Muscle layer of colon (tissue), 2 donors: ENCODE measurements around the gene HNMT.

ENCODE experiments used
- H3K27ac ChIP-seq: one replicate; pipeline ENCODE4 v1.7.0; 2013; ENCODE audit warnings: low read depth, mild to moderate bottlenecking, low read length, moderate library complexity
- H3K27me3 ChIP-seq, 2 donors: one replicate each; pipeline ENCODE4 v1.7.0; 2013; ENCODE audit warnings: low read length in 2 of 2, mild to moderate bottlenecking in 2 of 2; ENCODE audit not compliant: insufficient read depth in 2 of 2, control insufficient read depth in 1 of 2
- H3K36me3 ChIP-seq: one replicate; pipeline ENCODE4 v1.7.0; 2013; ENCODE audit warnings: mild to moderate bottlenecking, low read length; ENCODE audit not compliant: insufficient read depth
- H3K4me1 ChIP-seq: one replicate; pipeline ENCODE4 v1.7.0; 2013; ENCODE audit warnings: mild to moderate bottlenecking, low read length; ENCODE audit not compliant: insufficient read depth
- H3K4me3 ChIP-seq, 2 donors: one replicate each; pipeline ENCODE4 v1.7.0; 2013; ENCODE audit warnings: low read length in 2 of 2, low read depth in 1 of 2, mild to moderate bottlenecking in 1 of 2, moderate library complexity in 1 of 2
- H3K9ac ChIP-seq: one replicate; pipeline ENCODE4 v1.7.0; 2013; ENCODE audit warnings: low read length
- H3K9me3 ChIP-seq: one replicate; pipeline ENCODE4 v1.7.0; 2013; ENCODE audit warnings: mild to moderate bottlenecking, low read length
- donor health status: abdominal sarcoma.
- donor health status: Adenocarcinoma of cecum.

HNMT gene

GRCh38 chr2:138018866-138019688 lies 54.8 kb downstream of the HNMT start:
- Histone ChIP-seq H3K36me3 (no peaks in the 10 kb centered on the region), H3K4me3 (no peak overlapping the region), H3K9me3 (no peaks in the 10 kb centered on the region), H3K9ac (no peak overlapping the region), H3K27me3 (no peaks in the 10 kb centered on the region), H3K27ac (no peak overlapping the region), H3K4me1 (no peaks in the 10 kb centered on the region)

GRCh38 chr2:138020432-138020831 lies 56.2 kb downstream of the HNMT start:
- H3K27me3 ChIP-seq: no peaks in the 10 kb centered on the region
- H3K27ac ChIP-seq: no peak overlapping the region
- no peaks in the 10 kb centered on the region for H3K9me3 ChIP-seq
- H3K4me1 ChIP-seq: no peaks in the 10 kb centered on the region
- no peaks in the 10 kb centered on the region for H3K36me3 ChIP-seq
- H3K4me3 ChIP-seq: no peak overlapping the region
- H3K9ac ChIP-seq: no peak overlapping the region

- H3K9ac ChIP-seq: no peak overlapping the region
Measured at GRCh38 chr2:138021154-138021553, 56.9 kb downstream of the HNMT start.

GRCh38 chr2:138023298-138023697 lies 59.0 kb downstream of the HNMT start:
- Histone ChIP-seq H3K9me3 (no peaks in the 10 kb centered on the region), H3K4me1 (no peaks in the 10 kb centered on the region), H3K27ac (no peak overlapping the region), H3K4me3 (no peak overlapping the region), H3K36me3 (no peaks in the 10 kb centered on the region), H3K9ac (no peak overlapping the region), H3K27me3 (no peaks in the 10 kb centered on the region)

More at GRCh38 chr2:138021154-138021553, 56.9 kb downstream of the HNMT start:
- Histone ChIP-seq H3K4me1 (no peaks in the 10 kb centered on the region), H3K4me3 (no peak overlapping the region), H3K27ac (no peak overlapping the region), H3K36me3 (no peaks in the 10 kb centered on the region), H3K27me3 (no peaks in the 10 kb centered on the region), H3K9me3 (no peaks in the 10 kb centered on the region)

GRCh38 chr2:138023976-138024375 lies 59.7 kb downstream of the HNMT start:
- H3K9me3 ChIP-seq: no peaks in the 10 kb centered on the region
- H3K36me3 ChIP-seq: no peaks in the 10 kb centered on the region
- no peak overlapping the region for H3K27ac ChIP-seq
- no peaks in the 10 kb centered on the region for H3K4me1 ChIP-seq
- no peaks in the 10 kb centered on the region for H3K27me3 ChIP-seq
- no peak overlapping the region for H3K9ac ChIP-seq
- no peak overlapping the region for H3K4me3 ChIP-seq

GRCh38 chr2:138026111-138027020 lies 62.1 kb downstream of the HNMT start:
- Histone ChIP-seq H3K9me3 (no peaks in the 10 kb centered on the region), H3K9ac (no peak overlapping the region), H3K27ac (no peak overlapping the region), H3K4me1 (no peaks in the 10 kb centered on the region), H3K27me3 (no peaks in the 10 kb centered on the region), H3K4me3 (no peak overlapping the region), H3K36me3 (no peaks in the 10 kb centered on the region)

GRCh38 chr2:138028538-138028937 lies 64.3 kb downstream of the HNMT start:
- Histone ChIP-seq H3K9ac (no peak overlapping the region), H3K4me3 (no peak overlapping the region), H3K27ac (no peak overlapping the region), H3K9me3 (no peaks in the 10 kb centered on the region), H3K36me3 (no peaks in the 10 kb centered on the region), H3K27me3 (no peaks in the 10 kb centered on the region), H3K4me1 (no peaks in the 10 kb centered on the region)

- H3K36me3 ChIP-seq: no peaks in the 10 kb centered on the region
- H3K9ac ChIP-seq: no peak overlapping the region
- no peak overlapping the region for H3K27ac ChIP-seq
- no peak overlapping the region for H3K4me3 ChIP-seq
- no peaks in the 10 kb centered on the region for H3K27me3 ChIP-seq
- H3K9me3 ChIP-seq: no peaks in the 10 kb centered on the region
- no peaks in the 10 kb centered on the region for H3K4me1 ChIP-seq
Measured at GRCh38 chr2:138029276-138029675, 65.0 kb downstream of the HNMT start.

- H3K27ac ChIP-seq: no peak overlapping the region
Measured at GRCh38 chr2:138030459-138030858, 66.2 kb downstream of the HNMT start.

GRCh38 chr2:138032334-138032733 lies 68.1 kb downstream of the HNMT start:
- no peaks in the 10 kb centered on the region for H3K4me1 ChIP-seq

More at GRCh38 chr2:138030459-138030858, 66.2 kb downstream of the HNMT start:
- H3K9me3 ChIP-seq: no peaks in the 10 kb centered on the region
- H3K4me3 ChIP-seq: no peak overlapping the region
- H3K9ac ChIP-seq: no peak overlapping the region
- no peaks in the 10 kb centered on the region for H3K36me3 ChIP-seq
- H3K4me1 ChIP-seq: no peaks in the 10 kb centered on the region
- no peaks in the 10 kb centered on the region for H3K27me3 ChIP-seq

GRCh38 chr2:138034536-138034935 lies 70.3 kb downstream of the HNMT start:
- Histone ChIP-seq H3K27ac (no peak overlapping the region), H3K36me3 (no peaks in the 10 kb centered on the region), H3K4me3 (no peak overlapping the region), H3K9me3 (no peaks in the 10 kb centered on the region), H3K27me3 (no peaks in the 10 kb centered on the region), H3K4me1 (no peaks in the 10 kb centered on the region), H3K9ac (no peak overlapping the region)

More at GRCh38 chr2:138032334-138032733, 68.1 kb downstream of the HNMT start:
- H3K9me3 ChIP-seq: no peaks in the 10 kb centered on the region
- H3K4me3 ChIP-seq: no peak overlapping the region
- no peak overlapping the region for H3K9ac ChIP-seq
- no peaks in the 10 kb centered on the region for H3K36me3 ChIP-seq
- no peaks in the 10 kb centered on the region for H3K27me3 ChIP-seq
- H3K27ac ChIP-seq: no peak overlapping the region
